ENCODE results near the gene ZNF750.

The ZNF750 gene

GRCh38 chr17:82864713-82865248 is 25.0 kb upstream of the ZNF750 start:
- no peaks in the 10 kb centered on the region for H3K27me3 ChIP-seq (ENCODE audit: insufficient read depth, low read length)
- no peak overlapping the region for H3K27ac ChIP-seq (ENCODE audit: low read depth, low read length)
- H2AFZ ChIP-seq (ENCODE audit: low read length, unreplicated experiment) = no peak overlapping the region
- peaks cover 30% of the 10 kb centered on the region for H3K4me1 ChIP-seq (ENCODE audit: control insufficient read depth, insufficient read depth, low read length, unreplicated experiment)
- H3K4me3 ChIP-seq (ENCODE audit: low read depth, low read length) = no peak overlapping the region
- no peaks in the 10 kb centered on the region for H3K79me2 ChIP-seq (ENCODE audit: control insufficient read depth, insufficient read depth, low read length, unreplicated experiment)
- H3K36me3 ChIP-seq (ENCODE audit: insufficient read depth, low read length) = no peaks in the 10 kb centered on the region

GRCh38 chr17:82863941-82864712 is 24.3 kb upstream of the ZNF750 start:
- Histone ChIP-seq H3K27me3 (ENCODE audit: insufficient read depth, low read length) (no peaks in the 10 kb centered on the region), H3K27ac (ENCODE audit: low read depth, low read length) (no peak overlapping the region), H3K36me3 (ENCODE audit: insufficient read depth, low read length) (no peaks in the 10 kb centered on the region), H3K4me1 (ENCODE audit: control insufficient read depth, insufficient read depth, low read length, unreplicated experiment) (peaks cover 34% of the 10 kb centered on the region), H3K79me2 (ENCODE audit: control insufficient read depth, insufficient read depth, low read length, unreplicated experiment) (no peaks in the 10 kb centered on the region), H3K4me3 (ENCODE audit: low read depth, low read length) (no peak overlapping the region), H2AFZ (ENCODE audit: low read length, unreplicated experiment) (no peak overlapping the region)

- Histone ChIP-seq H3K4me3 (ENCODE audit: low read depth, low read length) (no peak overlapping the region), H2AFZ (ENCODE audit: low read length, unreplicated experiment) (no peak overlapping the region), H3K27me3 (ENCODE audit: insufficient read depth, low read length) (no peaks in the 10 kb centered on the region), H3K4me1 (ENCODE audit: control insufficient read depth, insufficient read depth, low read length, unreplicated experiment) (peaks cover 34% of the 10 kb centered on the region), H3K79me2 (ENCODE audit: control insufficient read depth, insufficient read depth, low read length, unreplicated experiment) (no peaks in the 10 kb centered on the region), H3K36me3 (ENCODE audit: insufficient read depth, low read length) (no peaks in the 10 kb centered on the region), H3K27ac (ENCODE audit: low read depth, low read length) (no peak overlapping the region)
Measured at GRCh38 chr17:82863383-82863940, 23.6 kb upstream of the ZNF750 start.

GRCh38 chr17:82862737-82863382 is 23.0 kb upstream of the ZNF750 start:
- H3K4me3 ChIP-seq (ENCODE audit: low read depth, low read length) = no peak overlapping the region
- H3K27me3 ChIP-seq (ENCODE audit: insufficient read depth, low read length) = no peaks in the 10 kb centered on the region
- no peak overlapping the region for H3K27ac ChIP-seq (ENCODE audit: low read depth, low read length)
- no peak overlapping the region for H2AFZ ChIP-seq (ENCODE audit: low read length, unreplicated experiment)
- peaks cover 34% of the 10 kb centered on the region for H3K4me1 ChIP-seq (ENCODE audit: control insufficient read depth, insufficient read depth, low read length, unreplicated experiment)
- H3K79me2 ChIP-seq (ENCODE audit: control insufficient read depth, insufficient read depth, low read length, unreplicated experiment) = no peaks in the 10 kb centered on the region
- H3K36me3 ChIP-seq (ENCODE audit: insufficient read depth, low read length) = no peaks in the 10 kb centered on the region

GRCh38 chr17:82862191-82862590 is 22.4 kb upstream of the ZNF750 start:
- no peaks in the 10 kb centered on the region for H3K36me3 ChIP-seq (ENCODE audit: insufficient read depth, low read length)
- no peaks in the 10 kb centered on the region for H3K79me2 ChIP-seq (ENCODE audit: control insufficient read depth, insufficient read depth, low read length, unreplicated experiment)
- H3K27me3 ChIP-seq (ENCODE audit: insufficient read depth, low read length) = no peaks in the 10 kb centered on the region
- no peak overlapping the region for H3K27ac ChIP-seq (ENCODE audit: low read depth, low read length)
- H3K4me3 ChIP-seq (ENCODE audit: low read depth, low read length) = no peak overlapping the region
- peaks cover 30% of the 10 kb centered on the region for H3K4me1 ChIP-seq (ENCODE audit: control insufficient read depth, insufficient read depth, low read length, unreplicated experiment)
- H2AFZ ChIP-seq (ENCODE audit: low read length, unreplicated experiment) = no peak overlapping the region

- Histone ChIP-seq H2AFZ (ENCODE audit: low read length, unreplicated experiment) (no peak overlapping the region), H3K4me1 (ENCODE audit: control insufficient read depth, insufficient read depth, low read length, unreplicated experiment) (peaks cover 24% of the 10 kb centered on the region), H3K4me3 (ENCODE audit: low read depth, low read length) (no peak overlapping the region), H3K27ac (ENCODE audit: low read depth, low read length) (no peak overlapping the region), H3K79me2 (ENCODE audit: control insufficient read depth, insufficient read depth, low read length, unreplicated experiment) (no peaks in the 10 kb centered on the region), H3K27me3 (ENCODE audit: insufficient read depth, low read length) (no peaks in the 10 kb centered on the region), H3K36me3 (ENCODE audit: insufficient read depth, low read length) (no peaks in the 10 kb centered on the region)
Measured at GRCh38 chr17:82861393-82861775, 21.6 kb upstream of the ZNF750 start.

- H3K36me3 ChIP-seq (ENCODE audit: insufficient read depth, low read length) = no peaks in the 10 kb centered on the region
- H3K79me2 ChIP-seq (ENCODE audit: control insufficient read depth, insufficient read depth, low read length, unreplicated experiment) = no peaks in the 10 kb centered on the region
- peaks cover 25% of the 10 kb centered on the region for H3K4me1 ChIP-seq (ENCODE audit: control insufficient read depth, insufficient read depth, low read length, unreplicated experiment)
- no peaks in the 10 kb centered on the region for H3K27me3 ChIP-seq (ENCODE audit: insufficient read depth, low read length)
- H3K27ac ChIP-seq (ENCODE audit: low read depth, low read length) = no peak overlapping the region
- no peak overlapping the region for H2AFZ ChIP-seq (ENCODE audit: low read length, unreplicated experiment)
- no peak overlapping the region for H3K4me3 ChIP-seq (ENCODE audit: low read depth, low read length)
Measured at GRCh38 chr17:82860606-82861392, 21.0 kb upstream of the ZNF750 start.

GRCh38 chr17:82859431-82860403 is 19.9 kb upstream of the ZNF750 start:
- H3K27ac ChIP-seq (ENCODE audit: low read depth, low read length) = no peak overlapping the region; the same call in 1 of the 2 replicates

GRCh38 chr17:82858376-82859126 is 18.7 kb upstream of the ZNF750 start:
- peaks cover 17% of the 10 kb centered on the region for H3K4me1 ChIP-seq (ENCODE audit: control insufficient read depth, insufficient read depth, low read length, unreplicated experiment)

More at GRCh38 chr17:82859431-82860403, 19.9 kb upstream of the ZNF750 start:
- Histone ChIP-seq H3K79me2 (ENCODE audit: control insufficient read depth, insufficient read depth, low read length, unreplicated experiment) (no peaks in the 10 kb centered on the region), H3K27me3 (ENCODE audit: insufficient read depth, low read length) (no peaks in the 10 kb centered on the region), H3K4me3 (ENCODE audit: low read depth, low read length) (no peak overlapping the region), H2AFZ (ENCODE audit: low read length, unreplicated experiment) (no peak overlapping the region), H3K4me1 (ENCODE audit: control insufficient read depth, insufficient read depth, low read length, unreplicated experiment) (peaks cover 25% of the 10 kb centered on the region), H3K36me3 (ENCODE audit: insufficient read depth, low read length) (no peaks in the 10 kb centered on the region)

More at GRCh38 chr17:82858376-82859126, 18.7 kb upstream of the ZNF750 start:
- no peaks in the 10 kb centered on the region for H3K36me3 ChIP-seq (ENCODE audit: insufficient read depth, low read length)
- H2AFZ ChIP-seq (ENCODE audit: low read length, unreplicated experiment) = no peak overlapping the region
- no peak overlapping the region for H3K27ac ChIP-seq (ENCODE audit: low read depth, low read length)
- no peak overlapping the region for H3K4me3 ChIP-seq (ENCODE audit: low read depth, low read length)
- no peaks in the 10 kb centered on the region for H3K79me2 ChIP-seq (ENCODE audit: control insufficient read depth, insufficient read depth, low read length, unreplicated experiment)
- no peaks in the 10 kb centered on the region for H3K27me3 ChIP-seq (ENCODE audit: insufficient read depth, low read length)

All from ACC112 (cell line).